B cell (primary cell): ENCODE data around the gene GH2. TPM values are rescaled to one million over a fixed set of nuclear protein-coding genes. Genes with fewer than 3 reads are reported as not detected.
"Not testable (repeated sequence)": the region's sequence is repeated elsewhere in the genome, so short reads cannot be mapped to it uniquely, and the experiment has no call there.

Experiments
- ATAC-seq: fragments of 200-7000 bp; cut with Tn5 transposase; one replicate; pipeline ENCODE4 v1.10.0; 2021; ENCODE audit warnings: low read depth, mild to moderate bottlenecking, moderate number of reproducible peaks, moderate library complexity
- CTCF ChIA-PET: fragments of 350-600 bp; sonication (Branson Sonifier 250); formaldehyde crosslinking; loops from one replicate; lab custom pipeline; 2021; ENCODE audit warnings: antibody characterized with exemption, inconsistent platforms; lab: Charles Lee
- POLR2A ChIA-PET: fragments of 350-600 bp; sonication (Branson Sonifier 250); formaldehyde crosslinking; loops from one replicate; lab custom pipeline; 2021; ENCODE audit warnings: antibody characterized with exemption; lab: Charles Lee
- DNase-seq: peaks from one replicate; pipeline ENCODE4 v3.0.0; 2013
- H2AFZ ChIP-seq: 2 replicates; pipeline ENCODE4 v1.6.1; 2012; ENCODE audit warnings: mild to moderate bottlenecking, low read depth, low read length; ENCODE audit not compliant: insufficient read depth, poor library complexity, severe bottlenecking
- H3K27ac ChIP-seq, 2 donors: 1 replicate in 1 of 2; 2 replicates in 1 of 2; pipeline ENCODE4 v1.5.1; 2012 to 2013; ENCODE audit warnings: low read length in 2 of 2, mild to moderate bottlenecking in 2 of 2, moderate library complexity in 1 of 2
- H3K27me3 ChIP-seq, 4 experiments: fragments of 200-600 bp in 1 of 4; sonication (generic) in 1 of 4; replicated peaks in 1 of 4; 1 replicate in 2 of 4; 2 replicates in 2 of 4; pipeline versions ENCODE4 v1.6.1 to v1.7.0; 2013 to 2016; ENCODE audit warnings: low read length in 3 of 4, mild to moderate bottlenecking in 2 of 4, mixed read lengths in 1 of 4, moderate library complexity in 1 of 4; ENCODE audit not compliant: insufficient read depth in 4 of 4, control insufficient read depth in 3 of 4; ENCODE audit errors: control extremely low read depth in 1 of 4
- H3K36me3 ChIP-seq, 2 experiments: replicated peaks in 1 of 2; 1 replicate in 1 of 2; 2 replicates in 1 of 2; pipeline versions ENCODE4 v1.6.1 to v1.7.1; 2013; ENCODE audit warnings: low read length in 1 of 2; ENCODE audit not compliant: insufficient read depth in 2 of 2, control insufficient read depth in 1 of 2; ENCODE audit errors: control extremely low read depth in 1 of 2, extremely low read depth in 1 of 2
- H3K4me1 ChIP-seq, 2 donors: fragments of 200-600 bp in 1 of 2; sonication (generic) in 1 of 2; 1 replicate in 1 of 2; 2 replicates in 1 of 2; pipeline versions ENCODE4 v1.5.1 to v1.6.1; 2013 to 2017; ENCODE audit warnings: low read length in 2 of 2; ENCODE audit not compliant: control insufficient read depth in 2 of 2, insufficient read depth in 2 of 2
- H3K4me2 ChIP-seq: replicated peaks from 2 replicates; pipeline ENCODE3; 2012; ENCODE audit warnings: mild to moderate bottlenecking, low read depth, low read length; ENCODE audit not compliant: poor library complexity, severe bottlenecking
- H3K4me3 ChIP-seq, 5 experiments: fragments of 200-600 bp in 1 of 5; sonication (generic) in 1 of 5; 1 replicate in 3 of 5; 2 replicates in 2 of 5; pipeline versions ENCODE4 v1.5.1 to v1.7.0; 2011 to 2016; ENCODE audit warnings: low read length in 4 of 5, mild to moderate bottlenecking in 4 of 5, low read depth in 2 of 5, control low read depth in 1 of 5, moderate library complexity in 1 of 5; ENCODE audit not compliant: insufficient read depth in 1 of 5; ENCODE audit errors: control extremely low read depth in 1 of 5, extremely low read depth in 1 of 5
- H3K79me2 ChIP-seq: fragments of 200-600 bp; sonication (generic); one replicate; pipeline ENCODE4 v1.6.0; 2016; ENCODE audit warnings: low read length; ENCODE audit not compliant: control insufficient read depth, insufficient read depth
- H3K9ac ChIP-seq: fragments of 200-600 bp; sonication (generic); 2 replicates; pipeline ENCODE4 v1.6.1; 2017; ENCODE audit warnings: mild to moderate bottlenecking, low read length, moderate library complexity
- H3K9me3 ChIP-seq, 3 donors: one replicate each; pipeline versions ENCODE4 v1.6.1 to v1.7.1; 2013; ENCODE audit warnings: low read length in 2 of 3; ENCODE audit not compliant: control insufficient read depth in 2 of 3, insufficient read depth in 1 of 3; ENCODE audit errors: control extremely low read depth in 1 of 3
- H4K20me1 ChIP-seq: 2 replicates; pipeline ENCODE4 v1.6.0; 2012; ENCODE audit warnings: mild to moderate bottlenecking, low read length; ENCODE audit not compliant: insufficient read depth, control insufficient read depth, poor library complexity, severe bottlenecking
- H3K27ac Mint-ChIP-seq: one replicate; pipeline ENCODE4 v1.8.0; 2021; ENCODE audit warnings: mixed read lengths
- H3K27me3 Mint-ChIP-seq: one replicate; pipeline ENCODE4 v1.8.0; 2021; ENCODE audit warnings: mixed read lengths
- H3K4me1 Mint-ChIP-seq: one replicate; pipeline ENCODE4 v1.8.0; 2021; ENCODE audit warnings: mixed read lengths
- H3K4me3 Mint-ChIP-seq: one replicate; pipeline ENCODE4 v1.8.0; 2021; ENCODE audit warnings: mixed read lengths
- H3K9me3 Mint-ChIP-seq: one replicate; pipeline ENCODE4 v1.8.0; 2022; ENCODE audit warnings: mixed read lengths; ENCODE audit not compliant: insufficient read depth
- EZH2 ChIP-seq: IDR thresholded peaks from 2 replicates; pipeline ENCODE4 v1.6.1; 2012; ENCODE audit warnings: borderline replicate concordance, low read depth, mild to moderate bottlenecking, moderate library complexity, low read length; ENCODE audit not compliant: insufficient read depth, poor library complexity, severe bottlenecking
- WGBS: methylation state at CpG from one replicate; pipeline ENCODE4 v1.1.5; 2013; ENCODE audit warnings: missing lambda C conversion rate; ENCODE audit not compliant: insufficient coverage; 5-methylcytosine and 5-hydroxymethylcytosine counted together
- intact Hi-C: fragments of 100-400 bp; cut with micrococcal nuclease; formaldehyde crosslinking; loops from one replicate; pipeline ENCODE4 v1.10.0; 2022
- polyA plus RNA-seq: library from polyadenylated mRNA; depleted of rRNA; stranded (reverse); fragments of >200 nt; gene quantifications from 2 replicates; pipeline ENCODE4 v1.2.3, GENCODE V29; 2012
- total RNA-seq, 2 donors: library from RNA; stranded (reverse); fragments of 120-200 nt in 1 of 2; gene quantifications; 1 replicate in 1 of 2; 2 replicates in 1 of 2; pipeline versions ENCODE4 v1.2.3 to v1.2.4, GENCODE V29; 2013 to 2022
- TF ChIP-seq, protein P1 (sequence below): fragments of 200-600 bp; IDR thresholded peaks from one replicate; pipeline ENCODE4 v1.8.0; 2022; ENCODE audit warnings: antibody characterized with exemption, mild to moderate bottlenecking

Gene GH2
- total and polyA plus RNA-seq, 2 donors (not counting 1 experiment from before 2014, with no cell fraction given) = not detected

DNA sequence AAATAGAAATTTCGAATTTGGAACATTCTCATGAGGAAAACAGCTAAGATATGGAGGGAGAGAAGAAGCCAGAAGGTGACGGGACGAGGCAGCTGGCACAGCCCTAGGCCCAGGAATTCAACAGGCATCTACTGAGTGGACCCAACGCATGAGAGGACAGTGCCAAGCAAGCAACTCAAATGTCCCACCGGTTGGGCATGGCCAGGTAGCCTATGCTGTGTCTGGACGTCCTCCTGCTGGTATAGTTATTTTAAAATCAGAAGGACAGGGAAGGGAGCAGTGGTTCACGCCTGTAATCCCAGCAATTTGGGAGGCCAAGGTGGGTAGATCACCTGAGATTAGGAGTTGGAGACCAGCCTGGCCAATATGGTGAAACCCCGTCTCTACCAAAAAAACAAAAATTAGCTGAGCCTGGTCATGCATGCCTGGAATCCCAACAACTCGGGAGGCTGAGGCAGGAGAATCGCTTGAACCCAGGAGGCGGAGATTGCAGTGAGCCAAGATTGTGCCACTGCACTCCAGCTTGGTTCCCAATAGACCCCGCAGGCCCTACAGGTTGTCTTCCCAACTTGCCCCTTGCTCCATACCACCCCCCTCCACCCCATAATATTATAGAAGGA lies 34.9 kb upstream of the GH2 start:
- Histone ChIP-seq H3K36me3 (no peaks in the 10 kb centered on the region), H3K79me2 (peaks cover 22% of the 10 kb centered on the region), H3K27ac (peak overlapping the region in 1 of 2 donors; percentile 36), H3K4me3 (no peak overlapping the region), H4K20me1 (no peaks in the 10 kb centered on the region), H3K27me3 (no peaks in the 10 kb centered on the region), H3K9ac (no peak overlapping the region), H3K9me3 (no peaks in the 10 kb centered on the region), H3K4me1 (peaks cover 54 to 72% of the 10 kb centered on the region in 2 donors), H2AFZ (no peak overlapping the region), H3K4me2 (peak overlapping the region; percentile 57)
- ChIA-PET CTCF (interaction anchor here (1.4 to 26.0 kb wide), 10 partner anchors 30 to 229 kb away, joined by 4 to 834 read pairs (median 81); partner anchors contain the start of genes ERN1 and ICAM2), POLR2A (interaction anchor here (0.6 to 3.7 kb wide), 3 partner anchors 16 to 33 kb away, joined by 3 to 21 read pairs (median 14); partner anchors contain the start of gene CD79B)
- no peak for DNase-seq
- Mint-ChIP-seq H3K4me1 (peaks cover 70% of the 10 kb centered on the region), H3K9me3 (no peaks in the 10 kb centered on the region), H3K27ac (no peak overlapping the region), H3K27me3 (no peaks in the 10 kb centered on the region), H3K4me3 (no peak overlapping the region)
- intact Hi-C loops = no loop called here
- 94% methylated on average over 8 of the region's 12 CpGs for WGBS
- no peak for ATAC-seq
- TF ChIP-seq EZH2 = no peak
- TF ChIP-seq, protein P1, sequence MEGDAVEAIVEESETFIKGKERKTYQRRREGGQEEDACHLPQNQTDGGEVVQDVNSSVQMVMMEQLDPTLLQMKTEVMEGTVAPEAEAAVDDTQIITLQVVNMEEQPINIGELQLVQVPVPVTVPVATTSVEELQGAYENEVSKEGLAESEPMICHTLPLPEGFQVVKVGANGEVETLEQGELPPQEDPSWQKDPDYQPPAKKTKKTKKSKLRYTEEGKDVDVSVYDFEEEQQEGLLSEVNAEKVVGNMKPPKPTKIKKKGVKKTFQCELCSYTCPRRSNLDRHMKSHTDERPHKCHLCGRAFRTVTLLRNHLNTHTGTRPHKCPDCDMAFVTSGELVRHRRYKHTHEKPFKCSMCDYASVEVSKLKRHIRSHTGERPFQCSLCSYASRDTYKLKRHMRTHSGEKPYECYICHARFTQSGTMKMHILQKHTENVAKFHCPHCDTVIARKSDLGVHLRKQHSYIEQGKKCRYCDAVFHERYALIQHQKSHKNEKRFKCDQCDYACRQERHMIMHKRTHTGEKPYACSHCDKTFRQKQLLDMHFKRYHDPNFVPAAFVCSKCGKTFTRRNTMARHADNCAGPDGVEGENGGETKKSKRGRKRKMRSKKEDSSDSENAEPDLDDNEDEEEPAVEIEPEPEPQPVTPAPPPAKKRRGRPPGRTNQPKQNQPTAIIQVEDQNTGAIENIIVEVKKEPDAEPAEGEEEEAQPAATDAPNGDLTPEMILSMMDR = no peak

DNA sequence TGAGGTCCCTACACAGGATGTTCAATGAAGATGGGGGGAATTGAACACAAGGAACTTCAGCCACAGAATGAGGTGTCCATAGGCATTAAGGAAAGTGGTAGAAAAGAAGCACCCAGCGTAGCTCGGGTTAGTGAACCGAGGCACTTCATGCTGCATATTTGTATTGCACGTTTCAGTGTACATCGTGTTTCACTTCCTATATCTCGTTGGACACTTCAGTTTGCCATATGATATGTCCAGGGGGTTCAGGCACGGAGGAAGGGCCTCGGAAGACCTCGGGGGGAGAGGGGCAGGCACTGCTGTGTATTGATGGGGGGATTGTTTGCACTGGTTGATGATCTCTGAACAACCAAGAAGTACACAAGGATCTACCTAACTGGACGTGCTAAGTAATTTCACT lies 34.0 kb upstream of the GH2 start:
- H3K9me3 ChIP-seq, H3K36me3 ChIP-seq, H3K9me3 Mint-ChIP-seq, H3K27me3 ChIP-seq, H2AFZ ChIP-seq, intact Hi-C loops, H3K27me3 Mint-ChIP-seq, H4K20me1 ChIP-seq: not testable (repeated sequence)
- ChIA-PET POLR2A (interaction anchor here (1.2 to 2.0 kb wide), 3 partner anchors 10 to 30 kb away, joined by 3 to 14 read pairs (median 7); partner anchors contain the start of gene CD79B), CTCF (interaction anchor here (0.9 to 26.0 kb wide), 9 partner anchors 31 to 230 kb away, joined by 4 to 834 read pairs (median 5); partner anchors contain the start of gene ERN1)
- DNase-seq = peak; percentile 77
- ATAC-seq = peak; percentile 59
- peak overlapping the region; percentile 17 for H3K9ac ChIP-seq
- Mint-ChIP-seq H3K27ac (peak overlapping the region; percentile 72), H3K4me3 (peak overlapping the region; percentile 75), H3K4me1 (peaks cover 68% of the 10 kb centered on the region)
- H3K79me2 ChIP-seq = peaks cover 18% of the 10 kb centered on the region
- peak overlapping the region; percentile 18 to 33 for H3K27ac ChIP-seq
- peaks cover 45 to 68% of the 10 kb centered on the region in 2 donors for H3K4me1 ChIP-seq
- peak overlapping the region; percentile 57 for H3K4me2 ChIP-seq
- 5% methylated on average over 5 of the region's 10 CpGs for WGBS
- H3K4me3 ChIP-seq = peak overlapping the region in 2 of 5 experiments; percentile 11 to 15
